Measurements from ENCODE around the gene ELL. TPM values are rescaled to one million over a fixed set of nuclear protein-coding genes. Genes with fewer than 3 reads are reported as not detected.
"Not testable (repeated sequence)": the region's sequence is repeated elsewhere in the genome, so short reads cannot be mapped to it uniquely, and the experiment has no call there.

The ELL gene
- total RNA-seq, 1 donor: 18.5 TPM

- H3K4me3 ChIP-seq (ENCODE audit: insufficient read depth, low read length): peak overlapping the region; percentile 78
- TF ChIP-seq CTCF (IDR thresholded peaks at IDR 0.05; ENCODE audit: extremely low read depth, low read depth, low read length): no peak
- peaks cover 29% of the 10 kb centered on the region for H3K36me3 ChIP-seq (ENCODE audit: insufficient read depth, low read length)
- H2AFZ ChIP-seq (ENCODE audit: low read length): no peak overlapping the region
- peaks cover 4% of the 10 kb centered on the region for H4K20me1 ChIP-seq (ENCODE audit: insufficient read depth, low read length)
- H3K79me2 ChIP-seq (ENCODE audit: insufficient read depth, low read length): peaks cover 19% of the 10 kb centered on the region
- H3K27me3 ChIP-seq (ENCODE audit: insufficient read depth, low read length): no peaks in the 10 kb centered on the region
- peaks cover 16% of the 10 kb centered on the region for H3K4me1 ChIP-seq (ENCODE audit: insufficient read depth, low read length)
- DNase-seq (ENCODE audit: insufficient read length, low spot score, missing footprints): peak; percentile 88
- peak overlapping the region; percentile 95 for H3K4me2 ChIP-seq (ENCODE audit: insufficient read depth, low read length)
- H3K27ac ChIP-seq (ENCODE audit: low read depth, low read length): peak overlapping the region; percentile 73
- H3K9me3 ChIP-seq (ENCODE audit: low read depth, low read length): no peaks in the 10 kb centered on the region
Measured at GRCh38 chr19:18541992-18542940, 20.4 kb upstream of the ELL start.

- Histone ChIP-seq H3K9me3 (ENCODE audit: low read depth, low read length) (no peaks in the 10 kb centered on the region), H3K4me1 (ENCODE audit: insufficient read depth, low read length) (peaks cover 16% of the 10 kb centered on the region), H2AFZ (ENCODE audit: low read length) (no peak overlapping the region), H3K36me3 (ENCODE audit: insufficient read depth, low read length) (peaks cover 33% of the 10 kb centered on the region), H4K20me1 (ENCODE audit: insufficient read depth, low read length) (peaks cover 4% of the 10 kb centered on the region), H3K79me2 (ENCODE audit: insufficient read depth, low read length) (peaks cover 19% of the 10 kb centered on the region), H3K27me3 (ENCODE audit: insufficient read depth, low read length) (no peaks in the 10 kb centered on the region), H3K4me3 (ENCODE audit: insufficient read depth, low read length) (no peak overlapping the region), H3K4me2 (ENCODE audit: insufficient read depth, low read length) (no peak overlapping the region), H3K27ac (ENCODE audit: low read depth, low read length) (peak overlapping the region; percentile 73)
- peak; percentile 91 for DNase-seq (ENCODE audit: insufficient read length, low spot score, missing footprints)
- no peak for TF ChIP-seq CTCF (IDR thresholded peaks at IDR 0.05; ENCODE audit: extremely low read depth, low read depth, low read length)
Measured at GRCh38 chr19:18541258-18541991, 19.6 kb upstream of the ELL start.

DNA sequence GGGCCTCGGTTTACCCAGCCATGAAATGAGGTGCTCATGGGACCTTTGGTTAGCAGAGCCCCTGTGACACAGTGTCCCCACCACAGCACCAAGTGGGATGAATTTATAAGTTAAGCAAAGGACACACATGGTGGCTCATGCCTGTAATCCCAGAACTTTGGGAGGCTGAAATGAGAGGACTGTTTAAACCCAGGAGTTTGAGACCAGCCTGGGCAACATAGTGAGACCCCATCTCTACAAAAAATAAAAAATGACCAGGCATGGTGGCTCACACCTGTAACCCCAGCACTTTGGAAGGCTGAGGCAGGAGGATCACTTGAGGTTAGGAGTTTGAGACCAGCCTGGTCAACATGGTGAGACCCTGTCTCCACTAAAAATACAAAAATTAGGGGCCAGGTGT is 18.3 kb upstream of the ELL start:
- H4K20me1 ChIP-seq (ENCODE audit: insufficient read depth, low read length); H3K4me2 ChIP-seq (ENCODE audit: insufficient read depth, low read length); H3K27ac ChIP-seq (ENCODE audit: low read depth, low read length); H3K4me3 ChIP-seq (ENCODE audit: insufficient read depth, low read length); H3K9me3 ChIP-seq (ENCODE audit: low read depth, low read length); H2AFZ ChIP-seq (ENCODE audit: low read length); H3K27me3 ChIP-seq (ENCODE audit: insufficient read depth, low read length): not testable (repeated sequence)
- Histone ChIP-seq H3K4me1 (ENCODE audit: insufficient read depth, low read length) (peaks cover 16% of the 10 kb centered on the region), H3K36me3 (ENCODE audit: insufficient read depth, low read length) (peaks cover 44% of the 10 kb centered on the region), H3K79me2 (ENCODE audit: insufficient read depth, low read length) (peaks cover 19% of the 10 kb centered on the region)
- peak; percentile 72 for DNase-seq (ENCODE audit: insufficient read length, low spot score, missing footprints)

DNA sequence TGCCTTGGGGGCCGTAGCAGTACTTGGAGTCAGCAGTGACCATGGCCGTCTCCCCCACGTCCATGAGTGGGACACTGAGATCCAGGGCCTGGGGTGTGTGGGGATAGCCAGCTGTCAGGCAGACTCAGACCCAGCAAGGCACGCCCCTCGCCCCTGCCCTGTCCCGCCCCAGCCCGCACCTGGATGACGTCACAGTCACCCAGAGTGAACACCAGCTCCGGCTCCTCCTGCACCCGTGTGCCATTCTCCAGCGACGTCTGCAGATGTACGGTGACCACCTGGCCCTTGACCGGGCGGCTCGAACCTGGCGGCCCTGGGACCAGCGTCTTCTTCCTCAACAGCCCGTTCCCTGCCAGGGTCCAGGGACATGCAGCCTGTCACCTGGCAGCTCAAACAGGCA is 17.5 kb upstream of the ELL start:
- no peak overlapping the region for H3K4me2 ChIP-seq (ENCODE audit: insufficient read depth, low read length)
- no peak for DNase-seq (ENCODE audit: insufficient read length, low spot score, missing footprints)
- no peak overlapping the region for H3K27ac ChIP-seq (ENCODE audit: low read depth, low read length)
- no peak overlapping the region for H3K4me3 ChIP-seq (ENCODE audit: insufficient read depth, low read length)
- peaks cover 19% of the 10 kb centered on the region for H3K79me2 ChIP-seq (ENCODE audit: insufficient read depth, low read length)
- peaks cover 4% of the 10 kb centered on the region for H4K20me1 ChIP-seq (ENCODE audit: insufficient read depth, low read length)
- no peaks in the 10 kb centered on the region for H3K27me3 ChIP-seq (ENCODE audit: insufficient read depth, low read length)
- no peaks in the 10 kb centered on the region for H3K9me3 ChIP-seq (ENCODE audit: low read depth, low read length)
- TF ChIP-seq CTCF (IDR thresholded peaks at IDR 0.05; ENCODE audit: extremely low read depth, low read depth, low read length): no peak
- H2AFZ ChIP-seq (ENCODE audit: low read length): no peak overlapping the region
- peaks cover 45% of the 10 kb centered on the region for H3K36me3 ChIP-seq (ENCODE audit: insufficient read depth, low read length)
- peaks cover 16% of the 10 kb centered on the region for H3K4me1 ChIP-seq (ENCODE audit: insufficient read depth, low read length)

Data from osteoblast (primary cell).